Measurements from ENCODE around the gene ASTN2. TPM values are rescaled to one million over a fixed set of nuclear protein-coding genes. Genes with fewer than 3 reads are reported as not detected.

ASTN2 gene
- total RNA-seq, 1 donor from 2014 or later, result 13.6 TPM

DNA sequence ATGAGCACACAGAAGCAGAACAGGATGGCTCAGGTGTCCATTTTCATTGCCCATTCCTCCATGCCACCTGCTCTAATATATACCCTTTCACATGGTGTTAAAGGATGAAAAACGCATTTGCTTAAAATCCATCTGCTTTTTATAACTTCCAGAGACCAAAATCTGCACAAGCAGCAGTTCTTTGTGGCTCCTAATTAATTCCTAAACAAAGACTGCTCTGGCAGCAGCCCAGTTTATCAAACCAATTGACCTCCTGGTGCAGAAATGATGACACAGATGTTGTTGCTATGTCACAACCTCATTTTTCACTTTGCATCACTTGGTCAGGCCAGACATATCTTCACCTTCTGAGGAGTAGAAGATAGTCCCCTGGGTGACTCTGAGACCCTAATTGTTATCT, 141.2 kb downstream of the ASTN2 start:
- no peak overlapping the region for H3K9ac ChIP-seq (ENCODE audit: low read length)
- H3K36me3 ChIP-seq (ENCODE audit: insufficient read depth, low read length), result no peaks in the 10 kb centered on the region
- no peaks in the 10 kb centered on the region for H3K9me3 ChIP-seq (ENCODE audit: insufficient read depth, low read depth, low read length)
- no peaks in the 10 kb centered on the region for H3K4me1 Mint-ChIP-seq (ENCODE audit: low read depth, unreplicated experiment)
- no peak overlapping the region for H3K4me2 ChIP-seq (ENCODE audit: low read length)
- DNase-seq (ENCODE audit: low read depth), result no peak
- no peaks in the 10 kb centered on the region for H3K4me1 ChIP-seq (ENCODE audit: insufficient read depth, low read length)
- H3K36me3 Mint-ChIP-seq (ENCODE audit: low read depth, unreplicated experiment), result no peaks in the 10 kb centered on the region
- no peak overlapping the region for H3K4me3 Mint-ChIP-seq (ENCODE audit: unreplicated experiment)
- H3K27me3 ChIP-seq (ENCODE audit: insufficient read depth, low read length), result no peaks in the 10 kb centered on the region
- no peaks in the 10 kb centered on the region for H3K27me3 Mint-ChIP-seq (ENCODE audit: low read depth, unreplicated experiment)
- no peak overlapping the region for H2AFZ ChIP-seq (ENCODE audit: low read depth, low read length)
- H3K27ac ChIP-seq (ENCODE audit: low read depth, low read length), result no peak overlapping the region
- no peak overlapping the region for H3K27ac Mint-ChIP-seq (ENCODE audit: unreplicated experiment)
- no peaks in the 10 kb centered on the region for H4K20me1 ChIP-seq (ENCODE audit: insufficient read depth, low read length)
- FAIRE-seq, result no peak
- no peaks in the 10 kb centered on the region for H3K79me2 ChIP-seq (ENCODE audit: insufficient read depth, low read length)
- no peaks in the 10 kb centered on the region for H3K9me3 Mint-ChIP-seq (ENCODE audit: unreplicated experiment)
- H3K4me3 ChIP-seq (ENCODE audit: insufficient read depth, low read depth, low read length), result no peak overlapping the region
- TF ChIP-seq, protein P1, sequence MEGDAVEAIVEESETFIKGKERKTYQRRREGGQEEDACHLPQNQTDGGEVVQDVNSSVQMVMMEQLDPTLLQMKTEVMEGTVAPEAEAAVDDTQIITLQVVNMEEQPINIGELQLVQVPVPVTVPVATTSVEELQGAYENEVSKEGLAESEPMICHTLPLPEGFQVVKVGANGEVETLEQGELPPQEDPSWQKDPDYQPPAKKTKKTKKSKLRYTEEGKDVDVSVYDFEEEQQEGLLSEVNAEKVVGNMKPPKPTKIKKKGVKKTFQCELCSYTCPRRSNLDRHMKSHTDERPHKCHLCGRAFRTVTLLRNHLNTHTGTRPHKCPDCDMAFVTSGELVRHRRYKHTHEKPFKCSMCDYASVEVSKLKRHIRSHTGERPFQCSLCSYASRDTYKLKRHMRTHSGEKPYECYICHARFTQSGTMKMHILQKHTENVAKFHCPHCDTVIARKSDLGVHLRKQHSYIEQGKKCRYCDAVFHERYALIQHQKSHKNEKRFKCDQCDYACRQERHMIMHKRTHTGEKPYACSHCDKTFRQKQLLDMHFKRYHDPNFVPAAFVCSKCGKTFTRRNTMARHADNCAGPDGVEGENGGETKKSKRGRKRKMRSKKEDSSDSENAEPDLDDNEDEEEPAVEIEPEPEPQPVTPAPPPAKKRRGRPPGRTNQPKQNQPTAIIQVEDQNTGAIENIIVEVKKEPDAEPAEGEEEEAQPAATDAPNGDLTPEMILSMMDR (IDR thresholded peaks at IDR 0.05; ENCODE audit: insufficient read depth, low read depth, low read length), result no peak
- no peak for TF ChIP-seq EZH2 (IDR thresholded peaks at IDR 0.05; ENCODE audit: insufficient read depth, low read length)

DNA sequence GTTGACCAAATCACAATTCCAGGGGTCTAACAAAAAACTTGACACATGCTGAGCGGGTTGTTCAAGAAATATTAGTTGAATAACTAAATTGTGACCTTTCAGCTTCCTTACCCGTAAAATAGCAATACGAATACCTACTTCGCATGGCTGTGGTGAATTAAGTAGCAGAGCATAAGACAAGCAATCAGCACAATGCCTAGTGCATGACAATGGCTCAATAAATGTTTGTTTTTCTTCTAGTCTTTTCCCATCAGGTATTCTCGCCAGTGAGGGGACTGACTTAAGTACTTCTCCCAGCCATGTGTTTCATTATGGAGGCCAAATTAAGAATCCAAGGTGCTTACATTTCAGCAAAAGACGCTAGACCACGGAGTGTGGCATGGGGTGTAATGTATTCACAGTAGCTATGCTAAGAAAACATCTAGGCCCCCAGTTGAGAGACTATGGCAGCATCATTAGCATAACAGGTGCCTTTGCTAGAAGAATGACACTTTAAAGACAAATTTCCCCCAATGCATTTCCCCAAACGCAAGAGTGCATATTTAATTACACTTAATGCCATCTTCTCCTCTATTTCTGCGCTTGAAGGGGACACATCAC, 145.9 kb downstream of the ASTN2 start:
- Histone ChIP-seq H3K27ac (ENCODE audit: low read depth, low read length) (no peak overlapping the region), H3K9ac (ENCODE audit: low read length) (no peak overlapping the region), H3K27me3 (ENCODE audit: insufficient read depth, low read length) (no peaks in the 10 kb centered on the region), H3K4me1 (ENCODE audit: insufficient read depth, low read length) (no peaks in the 10 kb centered on the region), H2AFZ (ENCODE audit: low read depth, low read length) (no peak overlapping the region), H3K9me3 (ENCODE audit: insufficient read depth, low read depth, low read length) (no peaks in the 10 kb centered on the region), H3K4me3 (ENCODE audit: insufficient read depth, low read depth, low read length) (no peak overlapping the region), H3K36me3 (ENCODE audit: insufficient read depth, low read length) (no peaks in the 10 kb centered on the region), H4K20me1 (ENCODE audit: insufficient read depth, low read length) (no peaks in the 10 kb centered on the region), H3K79me2 (ENCODE audit: insufficient read depth, low read length) (no peaks in the 10 kb centered on the region), H3K4me2 (ENCODE audit: low read length) (no peak overlapping the region)
- Mint-ChIP-seq H3K27ac (ENCODE audit: unreplicated experiment) (no peak overlapping the region), H3K27me3 (ENCODE audit: low read depth, unreplicated experiment) (no peaks in the 10 kb centered on the region), H3K9me3 (ENCODE audit: unreplicated experiment) (no peaks in the 10 kb centered on the region), H3K4me1 (ENCODE audit: low read depth, unreplicated experiment) (no peaks in the 10 kb centered on the region), H3K4me3 (ENCODE audit: unreplicated experiment) (no peak overlapping the region), H3K36me3 (ENCODE audit: low read depth, unreplicated experiment) (no peaks in the 10 kb centered on the region)
- FAIRE-seq (no peak), DNase-seq (ENCODE audit: low read depth) (no peak)
- TF ChIP-seq EZH2 (IDR thresholded peaks at IDR 0.05; ENCODE audit: insufficient read depth, low read length), result no peak

- Histone ChIP-seq H3K9me3 (ENCODE audit: insufficient read depth, low read depth, low read length) (no peaks in the 10 kb centered on the region), H3K79me2 (ENCODE audit: insufficient read depth, low read length) (no peaks in the 10 kb centered on the region)
Observed at GRCh38 chr9:117266855-117267497, 147.9 kb downstream of the ASTN2 start.

More at GRCh38 chr9:117266855-117267497, 147.9 kb downstream of the ASTN2 start:
- no peaks in the 10 kb centered on the region for H3K36me3 ChIP-seq (ENCODE audit: insufficient read depth, low read length)
- FAIRE-seq (no peak), DNase-seq (ENCODE audit: low read depth) (no peak)
- H3K27ac ChIP-seq (ENCODE audit: low read depth, low read length), result no peak overlapping the region
- no peaks in the 10 kb centered on the region for H3K27me3 ChIP-seq (ENCODE audit: insufficient read depth, low read length)
- Mint-ChIP-seq H3K36me3 (ENCODE audit: low read depth, unreplicated experiment) (no peaks in the 10 kb centered on the region), H3K27me3 (ENCODE audit: low read depth, unreplicated experiment) (no peaks in the 10 kb centered on the region), H3K4me1 (ENCODE audit: low read depth, unreplicated experiment) (no peaks in the 10 kb centered on the region), H3K27ac (ENCODE audit: unreplicated experiment) (no peak overlapping the region), H3K9me3 (ENCODE audit: unreplicated experiment) (no peaks in the 10 kb centered on the region), H3K4me3 (ENCODE audit: unreplicated experiment) (no peak overlapping the region)
- H3K4me3 ChIP-seq (ENCODE audit: insufficient read depth, low read depth, low read length), result no peak overlapping the region
- TF ChIP-seq, protein P1 (IDR thresholded peaks at IDR 0.05; ENCODE audit: insufficient read depth, low read depth, low read length), result no peak
- no peak for TF ChIP-seq EZH2 (IDR thresholded peaks at IDR 0.05; ENCODE audit: insufficient read depth, low read length)
- no peak overlapping the region for H3K9ac ChIP-seq (ENCODE audit: low read length)
- H4K20me1 ChIP-seq (ENCODE audit: insufficient read depth, low read length), result no peaks in the 10 kb centered on the region
- H2AFZ ChIP-seq (ENCODE audit: low read depth, low read length), result no peak overlapping the region
- no peaks in the 10 kb centered on the region for H3K4me1 ChIP-seq (ENCODE audit: insufficient read depth, low read length)
- no peak overlapping the region for H3K4me2 ChIP-seq (ENCODE audit: low read length)
